Hematopoietic multipotent progenitor cell treated with erythropoietin and hydrocortisone succinate and interleukin-3 and kit ligand, for 6 days (in vitro differentiated cells): Measurements from ENCODE around the gene TTLL1.
"Not testable (repeated sequence)": the region's sequence is repeated elsewhere in the genome, so short reads cannot be mapped to it uniquely, and the experiment has no call there.

ENCODE experiments used
- DNase-seq: peaks from one replicate; pipeline ENCODE4 v3.0.0-alpha.2; 2015

The TTLL1 gene

DNA sequence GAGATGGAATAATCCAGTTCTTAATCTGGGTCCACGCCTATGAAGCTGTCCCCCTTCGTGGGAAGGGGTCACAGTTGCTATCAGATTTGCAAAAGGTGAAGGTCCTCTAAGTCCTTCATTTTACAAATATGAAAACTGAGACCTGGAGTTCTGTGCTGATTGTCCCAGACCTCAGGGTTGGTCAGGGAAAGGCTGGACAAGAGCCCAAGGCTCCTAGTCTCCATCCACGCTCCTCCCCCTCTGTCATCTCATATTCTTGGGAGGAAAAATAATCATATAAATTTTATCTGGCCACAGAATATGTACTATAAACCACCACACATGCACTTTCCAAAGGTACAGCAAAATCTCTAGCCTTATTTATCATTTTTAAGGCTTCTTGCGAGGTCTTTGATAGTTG, 79.7 kb downstream of the TTLL1 start:
- no peak for DNase-seq

DNA sequence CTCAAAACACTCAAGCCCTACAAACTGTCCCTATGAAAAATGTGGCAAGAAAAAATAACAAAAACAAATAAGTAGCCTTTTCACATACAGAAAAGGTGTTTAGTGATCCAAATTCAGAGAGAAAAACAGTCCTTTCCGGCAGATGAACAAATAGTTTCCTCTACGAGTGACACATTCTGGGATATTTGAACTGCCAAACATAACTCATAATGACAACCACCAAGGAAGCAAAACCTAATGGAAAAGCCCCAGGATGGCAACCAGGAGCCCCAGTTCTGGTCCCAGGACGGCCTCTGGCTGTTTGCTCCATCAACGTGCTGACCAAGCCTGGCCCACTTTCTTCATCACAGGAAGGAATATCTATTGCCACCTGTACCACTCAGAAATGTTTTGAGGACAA, 80.3 kb downstream of the TTLL1 start:
- no peak for DNase-seq

DNA sequence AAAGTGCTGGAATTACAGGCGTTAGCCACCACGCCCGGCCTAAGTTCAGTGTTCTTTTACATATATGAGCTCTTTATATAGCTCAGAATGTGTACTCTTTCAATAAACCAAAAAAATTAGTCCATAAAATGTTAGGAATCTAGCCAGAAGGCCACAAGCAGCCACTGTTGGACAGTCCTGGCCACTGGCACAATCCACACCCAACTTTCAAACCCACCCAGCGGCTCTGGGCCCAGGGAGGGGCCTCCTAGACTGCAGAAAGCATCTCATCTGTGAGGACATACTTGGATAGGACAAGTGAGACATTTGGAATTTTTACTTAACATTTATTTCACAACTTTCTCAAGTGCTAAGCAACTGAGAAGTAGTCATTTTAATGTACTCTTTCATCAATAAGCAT, 80.7 kb downstream of the TTLL1 start:
- no peak for DNase-seq

DNA sequence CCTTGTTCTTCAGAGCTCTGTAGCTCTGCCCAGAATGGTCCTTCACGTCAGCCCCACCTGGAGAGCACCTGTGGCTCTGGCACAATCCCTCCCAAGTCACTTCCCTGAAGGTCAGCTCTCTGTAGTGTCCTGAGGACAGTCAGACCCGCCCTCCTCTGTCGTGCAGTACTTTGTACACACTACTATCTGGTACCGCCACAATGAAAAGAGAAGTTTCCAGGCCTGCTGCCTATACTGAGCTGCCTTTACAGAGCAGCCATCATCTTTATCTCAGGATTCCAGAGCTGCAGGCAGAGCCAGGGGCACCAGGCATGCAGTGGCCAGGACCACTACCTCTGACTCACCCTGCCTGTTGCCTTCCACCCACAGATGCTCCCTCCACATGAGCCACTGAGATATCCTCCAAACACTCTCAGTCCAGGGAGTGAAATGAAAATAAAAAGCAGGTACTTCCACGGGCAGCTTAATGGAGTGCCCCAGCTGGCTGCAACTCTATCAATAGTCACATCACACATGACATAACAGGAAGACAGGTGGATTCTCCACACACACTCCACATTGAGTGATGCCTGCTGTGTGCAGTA, 81.6 kb downstream of the TTLL1 start:
- peak; percentile 96 for DNase-seq

DNA sequence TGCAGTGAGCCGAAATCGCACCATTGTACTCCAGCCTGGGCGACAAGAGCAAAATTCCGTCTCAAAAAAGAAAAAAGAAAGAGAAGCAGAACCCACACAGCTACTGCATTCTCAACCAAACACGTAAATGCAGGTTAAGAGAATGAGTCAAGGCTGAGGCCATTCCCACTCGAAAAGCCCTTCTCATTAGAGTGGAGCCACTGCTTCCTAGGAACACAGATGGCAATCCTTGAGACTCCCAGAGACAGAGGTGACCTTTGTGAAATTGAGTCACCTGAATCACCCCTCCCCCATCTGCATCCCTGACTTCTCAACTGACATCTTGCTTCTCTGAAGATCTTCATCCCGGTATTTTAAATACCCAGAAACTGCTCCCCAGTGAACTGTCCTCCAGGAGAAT, 82.4 kb downstream of the TTLL1 start:
- no peak for DNase-seq

DNA sequence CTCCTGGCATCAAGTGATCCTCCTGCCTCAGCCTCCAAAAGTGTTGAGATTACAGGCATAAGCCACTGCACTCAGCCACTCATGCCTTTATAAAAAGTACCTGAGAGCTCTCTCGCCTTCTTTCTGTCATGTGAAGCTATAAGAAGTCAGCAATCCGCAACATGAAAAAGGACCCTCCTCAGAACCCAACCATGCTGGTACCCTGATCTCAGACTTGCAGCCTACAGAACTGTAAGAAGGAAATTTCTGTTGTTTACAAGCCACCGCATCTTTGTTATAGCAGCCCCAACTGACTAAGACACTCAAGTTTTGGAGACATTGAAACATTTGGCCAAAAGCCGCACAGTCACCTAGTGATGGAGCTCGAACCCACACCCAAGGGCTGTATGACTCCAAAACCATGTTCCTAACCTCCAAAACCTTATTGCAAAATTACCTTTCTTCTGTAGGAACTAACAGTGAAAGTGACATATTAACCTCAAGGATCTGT, 83.1 kb downstream of the TTLL1 start:
- DNase-seq: no peak

- no peak for DNase-seq
Observed at GRCh38 chr22:43005106-43005505, 84.1 kb downstream of the TTLL1 start.

DNA sequence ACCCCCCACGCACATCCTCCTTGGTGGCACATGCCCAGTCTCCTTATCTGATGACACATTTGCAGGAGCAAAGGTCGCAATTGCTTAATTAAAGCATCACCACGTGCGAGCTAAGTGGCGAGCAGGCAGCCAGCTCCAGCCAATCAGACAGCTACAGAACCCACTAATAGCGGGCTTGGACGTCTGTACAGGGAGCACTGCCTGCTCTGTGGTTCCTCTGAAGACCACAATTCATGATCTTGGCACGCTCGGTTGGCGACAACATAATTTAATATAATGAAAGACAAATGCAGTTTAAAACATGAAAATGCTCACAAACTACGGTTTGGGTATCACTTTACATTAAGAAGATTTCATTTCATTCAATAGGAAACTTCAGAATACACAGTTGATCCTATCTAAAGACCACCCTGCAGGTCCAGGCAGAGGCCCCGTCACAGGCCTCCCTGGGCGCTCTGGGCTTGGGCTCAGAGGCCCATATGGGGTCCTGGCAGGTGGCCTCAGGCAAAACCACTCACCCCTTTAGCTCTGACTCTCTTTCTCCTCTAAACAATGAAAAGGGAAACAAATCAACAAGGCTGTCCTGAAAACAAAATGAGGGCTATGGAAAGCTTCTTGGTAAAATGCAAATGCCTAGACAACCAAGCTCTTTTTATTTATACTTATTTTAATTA, 84.7 kb downstream of the TTLL1 start:
- peak; percentile 93 for DNase-seq

- peak; percentile 57 for DNase-seq
Observed at GRCh38 chr22:43002202-43002586, 87.0 kb downstream of the TTLL1 start.

GRCh38 chr22:43001271-43002201, 87.7 kb downstream of the TTLL1 start:
- peak; percentile 39 for DNase-seq

DNA sequence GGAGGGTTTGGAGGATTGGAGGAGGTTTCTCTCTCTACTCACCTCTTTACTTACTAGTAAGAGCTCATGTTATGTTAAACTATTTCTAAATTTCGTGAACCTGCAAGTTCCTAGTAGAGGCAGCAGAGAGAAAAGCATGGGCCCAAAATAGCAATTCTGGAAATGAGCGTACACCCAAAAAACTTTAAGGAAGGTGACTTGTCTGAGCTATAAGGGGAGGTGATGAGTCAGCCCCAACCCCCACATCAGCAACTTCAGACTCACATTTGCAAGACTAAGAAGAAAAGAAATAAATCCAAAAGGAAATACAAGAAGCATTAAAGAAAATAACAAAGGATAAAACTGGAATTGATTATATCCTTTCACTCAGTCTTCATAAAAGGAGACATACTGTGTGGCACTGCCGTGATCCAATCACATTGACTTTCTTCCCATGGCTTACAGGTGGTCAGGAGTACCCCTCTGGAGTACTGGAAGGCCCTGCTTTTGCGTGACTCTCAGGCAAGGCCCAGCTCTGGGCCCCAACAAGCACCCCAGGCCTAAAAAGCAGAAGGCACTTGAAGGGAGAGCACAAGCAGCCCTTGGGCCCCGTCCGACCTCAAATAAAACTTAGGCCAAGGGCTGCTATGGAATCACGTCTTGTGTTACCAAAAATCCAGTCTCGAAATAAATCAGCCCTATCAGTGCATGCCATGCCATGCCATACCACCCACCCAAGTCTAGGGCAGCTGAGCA, 88.6 kb downstream of the TTLL1 start:
- DNase-seq: no peak

GRCh38 chr22:42997582-42998090, 91.6 kb downstream of the TTLL1 start:
- no peak for DNase-seq

DNA sequence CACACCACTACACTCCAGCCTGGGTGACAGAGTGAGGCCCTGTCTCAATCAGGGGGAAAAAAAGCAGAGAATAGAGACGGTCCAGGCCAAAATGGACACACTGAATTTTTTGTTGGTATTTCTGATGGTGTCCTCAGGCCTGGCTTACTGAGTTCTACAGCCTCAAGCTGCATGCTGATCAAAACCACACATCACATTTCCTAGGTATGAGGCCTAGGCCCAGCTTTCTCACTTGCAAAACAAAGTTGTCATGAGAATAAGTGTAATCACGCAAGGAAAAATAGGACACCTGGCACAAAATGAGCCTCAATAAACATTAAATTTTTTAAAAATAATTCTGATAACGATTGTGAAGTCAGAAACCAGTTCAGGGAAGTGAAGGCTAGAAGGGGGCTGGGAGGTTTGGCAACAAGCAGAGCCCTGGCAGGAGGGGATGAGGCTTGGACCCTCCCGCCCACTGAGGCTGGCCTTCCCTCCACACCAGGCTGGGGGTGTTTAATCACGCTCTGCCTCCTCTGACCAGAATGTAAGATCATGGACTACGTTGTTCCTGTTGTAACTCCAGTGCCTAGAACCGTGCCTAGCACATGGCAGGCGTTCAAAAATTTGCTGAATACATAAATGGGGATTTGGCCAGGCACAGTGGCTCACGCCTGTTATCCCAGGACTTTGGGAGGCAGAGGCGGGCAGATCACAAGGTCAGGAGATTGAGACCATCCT, 92.4 kb downstream of the TTLL1 start:
- DNase-seq: peak; percentile 39

DNA sequence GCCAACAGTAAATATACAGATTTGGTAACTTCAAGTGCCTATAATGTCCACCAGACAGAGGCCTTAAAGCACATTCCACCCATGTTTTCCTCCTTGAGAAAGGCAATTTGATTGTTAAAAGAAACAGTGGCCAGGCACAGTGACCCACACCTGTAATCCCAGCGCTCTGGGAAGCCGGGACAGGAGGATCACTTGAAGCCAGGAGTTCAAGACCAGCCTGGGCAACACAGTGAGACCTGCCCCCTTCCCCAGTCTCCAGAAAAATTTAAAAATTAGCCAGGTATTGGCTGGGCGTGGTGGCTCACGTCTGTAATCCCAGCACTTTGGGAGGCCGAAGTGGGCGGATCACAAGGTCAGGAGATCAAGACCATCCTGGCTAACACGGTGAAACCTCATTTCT, 93.5 kb downstream of the TTLL1 start:
- DNase-seq: not testable (repeated sequence)

- DNase-seq: peak; percentile 77
Observed at GRCh38 chr22:42994917-42995562, 94.2 kb downstream of the TTLL1 start.

DNA sequence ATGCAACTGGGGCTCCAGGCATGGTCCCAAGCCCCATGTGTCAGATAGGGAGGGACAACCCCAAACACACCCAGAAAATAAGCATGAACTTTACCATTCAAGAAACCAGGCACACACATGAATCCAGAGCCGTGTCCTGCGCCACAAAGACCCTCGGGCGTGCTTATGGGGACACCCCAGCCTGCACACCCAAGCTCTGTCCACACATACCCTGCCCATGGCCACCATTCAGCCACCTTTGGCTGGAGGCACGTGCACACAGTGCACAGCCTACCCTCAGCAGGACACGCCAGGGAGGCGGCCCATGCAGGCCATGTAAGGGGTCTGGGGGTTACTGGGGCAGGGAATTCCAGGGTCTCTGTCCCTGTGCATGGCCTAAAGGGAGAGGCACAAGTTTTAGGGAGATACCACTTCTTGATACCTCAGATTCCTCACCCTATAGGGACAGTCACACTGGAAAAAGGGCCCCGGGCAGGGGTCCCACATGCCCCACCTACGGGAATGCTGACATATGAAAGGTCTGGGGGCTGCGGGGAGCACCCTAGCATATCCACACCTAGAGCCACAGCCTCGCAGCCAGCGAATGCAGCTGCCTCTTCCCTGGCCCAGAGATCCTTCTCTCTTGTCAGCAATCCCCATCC, 94.8 kb downstream of the TTLL1 start:
- DNase-seq: no peak

- DNase-seq: peak; percentile 44
Observed at GRCh38 chr22:42993651-42994275, 95.4 kb downstream of the TTLL1 start.

DNA sequence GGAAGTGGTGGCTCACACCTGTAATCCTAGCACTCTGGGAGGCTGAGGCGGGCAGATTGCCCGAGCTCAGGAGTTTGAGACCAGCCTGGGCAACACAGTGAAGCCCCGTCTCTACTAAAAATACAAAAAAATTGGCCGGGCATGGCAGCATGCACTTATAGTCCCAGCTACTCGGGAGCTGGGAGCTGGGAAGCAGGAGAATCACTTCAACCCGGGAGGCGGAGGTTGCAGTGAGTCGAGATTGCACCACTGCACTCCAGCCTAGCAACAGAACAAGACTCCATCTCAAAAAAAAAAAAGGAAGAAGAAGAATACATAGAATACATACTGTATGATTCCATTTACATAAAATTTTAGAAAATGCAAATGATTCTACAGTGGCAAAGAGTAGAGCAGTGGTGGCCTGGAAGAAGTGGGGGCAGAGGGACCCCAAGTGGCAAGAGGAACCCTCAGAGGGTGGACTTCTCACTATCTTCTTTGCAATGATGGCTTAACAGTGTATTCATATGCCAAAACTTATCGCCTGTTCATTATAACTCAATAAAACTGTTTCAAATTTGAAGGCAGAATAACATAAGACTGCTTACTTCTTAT, 96.2 kb downstream of the TTLL1 start:
- DNase-seq: no peak

- no peak for DNase-seq
Observed at GRCh38 chr22:42992092-42992491, 97.1 kb downstream of the TTLL1 start.

DNA sequence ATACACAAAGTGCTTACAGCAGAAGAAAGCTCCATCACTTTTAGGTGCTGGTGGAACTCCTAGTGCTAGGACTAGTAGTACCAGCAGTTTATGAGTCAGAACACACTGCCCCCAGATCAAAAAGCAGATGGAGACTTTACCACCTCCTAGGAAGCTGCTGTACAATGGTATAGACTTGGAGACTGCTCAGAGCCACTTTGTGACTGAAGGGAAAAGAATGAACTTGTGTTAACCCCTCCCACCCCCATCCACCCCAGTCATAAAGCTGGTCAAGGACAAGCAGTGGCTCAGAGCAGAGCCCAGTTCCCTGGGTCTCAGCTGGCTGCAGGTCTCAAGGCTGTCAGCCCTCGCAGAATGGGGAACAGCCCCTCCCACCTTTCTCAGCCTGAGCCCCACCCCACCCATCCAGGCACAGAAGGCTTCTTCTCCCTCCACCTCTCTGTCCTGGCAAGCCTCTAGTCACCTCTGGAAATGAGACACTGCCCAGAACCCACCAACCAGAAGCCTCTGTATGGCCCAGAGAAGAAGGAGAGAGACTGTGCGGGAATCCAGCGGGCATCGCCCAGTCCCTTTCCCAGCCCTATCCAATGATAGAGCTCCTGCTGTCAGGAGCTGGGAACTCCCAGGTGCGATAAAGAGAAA, 98.1 kb downstream of the TTLL1 start:
- DNase-seq: no peak
